ENCODE results near the gene DDX18.

- TF ChIP-seq, protein P1, sequence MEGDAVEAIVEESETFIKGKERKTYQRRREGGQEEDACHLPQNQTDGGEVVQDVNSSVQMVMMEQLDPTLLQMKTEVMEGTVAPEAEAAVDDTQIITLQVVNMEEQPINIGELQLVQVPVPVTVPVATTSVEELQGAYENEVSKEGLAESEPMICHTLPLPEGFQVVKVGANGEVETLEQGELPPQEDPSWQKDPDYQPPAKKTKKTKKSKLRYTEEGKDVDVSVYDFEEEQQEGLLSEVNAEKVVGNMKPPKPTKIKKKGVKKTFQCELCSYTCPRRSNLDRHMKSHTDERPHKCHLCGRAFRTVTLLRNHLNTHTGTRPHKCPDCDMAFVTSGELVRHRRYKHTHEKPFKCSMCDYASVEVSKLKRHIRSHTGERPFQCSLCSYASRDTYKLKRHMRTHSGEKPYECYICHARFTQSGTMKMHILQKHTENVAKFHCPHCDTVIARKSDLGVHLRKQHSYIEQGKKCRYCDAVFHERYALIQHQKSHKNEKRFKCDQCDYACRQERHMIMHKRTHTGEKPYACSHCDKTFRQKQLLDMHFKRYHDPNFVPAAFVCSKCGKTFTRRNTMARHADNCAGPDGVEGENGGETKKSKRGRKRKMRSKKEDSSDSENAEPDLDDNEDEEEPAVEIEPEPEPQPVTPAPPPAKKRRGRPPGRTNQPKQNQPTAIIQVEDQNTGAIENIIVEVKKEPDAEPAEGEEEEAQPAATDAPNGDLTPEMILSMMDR (IDR thresholded peaks at IDR 0.05; ENCODE audit: low read depth, low read length, missing input control): no peak
- TF ChIP-seq FOXA1 (IDR thresholded peaks at IDR 0.05) (no peak), REST (IDR thresholded peaks at IDR 0.05) (no peak), TAF1 (conservative IDR thresholded peaks at IDR 0.05) (no peak)
Observed at GRCh38 chr2:117879003-117879402, 64.5 kb downstream of the DDX18 start.
